ENCODE data around the gene FAM193B.
"Not testable (repeated sequence)": the region's sequence is repeated elsewhere in the genome, so short reads cannot be mapped to it uniquely, and the experiment has no call there.

Gene FAM193B

GRCh38 chr5:177497292-177498012 is 56.9 kb downstream of the FAM193B start, which contains the start of gene PDLIM7:
TSS of gene PDLIM7 (minus strand) at chr5:177497604. CDS start at chr5:177496512, 1,092 bp downstream.
- peak; percentile 91 for DNase-seq

DNA sequence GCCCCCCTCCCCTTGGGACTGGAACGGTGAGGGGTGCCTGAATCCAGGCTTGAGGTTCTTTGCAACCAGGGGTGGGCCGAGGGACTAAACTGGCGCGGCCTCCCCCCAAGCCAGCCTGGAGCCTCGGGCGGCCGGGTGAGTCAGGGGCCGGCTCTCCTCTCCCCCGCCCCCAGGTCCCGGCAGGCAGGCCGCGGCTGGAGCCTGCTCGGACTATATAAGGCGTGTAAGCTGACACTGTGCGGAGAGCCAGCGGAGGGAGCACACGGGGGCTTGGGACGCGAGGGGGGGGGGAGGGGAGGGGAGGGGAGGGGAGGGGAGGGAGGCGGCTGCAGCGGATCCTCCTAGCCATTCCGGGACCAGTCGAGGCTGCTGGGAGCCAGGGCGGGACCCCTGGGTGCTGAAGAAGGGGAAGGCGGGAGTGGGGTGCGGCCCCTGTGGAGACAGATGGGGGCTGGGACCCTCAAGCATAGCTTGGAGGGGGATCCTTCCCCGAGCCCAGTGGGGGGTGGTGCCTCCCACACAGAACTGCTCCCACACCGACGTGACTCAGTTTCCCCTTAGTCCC is 57.6 kb downstream of the FAM193B start:
- no peak for DNase-seq

- DNase-seq, result no peak
These were observed 58.2 kb downstream of the FAM193B start for GRCh38 chr5:177496070-177496726.

DNA sequence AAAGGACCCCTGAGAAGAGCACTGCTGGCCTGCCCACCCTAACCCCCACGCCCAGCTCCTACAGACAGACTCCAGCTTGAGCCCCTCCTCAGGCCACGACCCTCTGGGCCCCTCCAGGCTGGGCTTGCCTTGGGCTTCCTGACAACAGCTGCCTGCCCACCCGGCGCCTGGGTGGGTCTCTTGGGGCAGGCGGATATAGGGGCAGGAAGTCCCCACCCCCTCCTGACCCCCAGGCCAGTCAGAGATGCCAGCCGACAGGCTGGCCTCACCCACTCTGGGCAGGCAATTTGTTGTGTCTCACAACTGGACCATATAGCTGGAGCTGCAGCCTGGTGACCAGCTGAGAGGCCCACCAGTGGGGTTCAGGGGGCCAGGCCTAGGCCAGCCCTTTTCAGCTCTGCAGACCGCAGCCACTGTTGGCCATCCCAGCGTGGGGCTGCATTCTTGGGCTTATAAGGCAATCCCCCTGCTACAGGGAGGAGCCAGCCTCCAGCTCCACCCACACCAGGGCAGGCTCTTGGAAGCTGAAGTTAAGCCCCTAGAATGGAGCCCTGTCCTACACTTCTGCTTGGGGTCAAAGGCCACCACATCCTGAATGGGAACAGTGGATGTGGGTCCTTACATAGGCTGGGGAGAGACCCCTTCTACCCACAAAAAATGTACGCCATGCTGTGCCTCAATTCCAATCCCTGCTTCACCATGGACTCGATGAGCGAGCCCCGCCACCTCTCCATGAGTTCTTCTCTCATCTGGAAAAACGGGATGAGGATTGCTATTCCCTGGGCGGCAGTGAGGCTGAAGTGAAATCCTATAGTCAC is 58.9 kb downstream of the FAM193B start:
- DNase-seq, result no peak

DNA sequence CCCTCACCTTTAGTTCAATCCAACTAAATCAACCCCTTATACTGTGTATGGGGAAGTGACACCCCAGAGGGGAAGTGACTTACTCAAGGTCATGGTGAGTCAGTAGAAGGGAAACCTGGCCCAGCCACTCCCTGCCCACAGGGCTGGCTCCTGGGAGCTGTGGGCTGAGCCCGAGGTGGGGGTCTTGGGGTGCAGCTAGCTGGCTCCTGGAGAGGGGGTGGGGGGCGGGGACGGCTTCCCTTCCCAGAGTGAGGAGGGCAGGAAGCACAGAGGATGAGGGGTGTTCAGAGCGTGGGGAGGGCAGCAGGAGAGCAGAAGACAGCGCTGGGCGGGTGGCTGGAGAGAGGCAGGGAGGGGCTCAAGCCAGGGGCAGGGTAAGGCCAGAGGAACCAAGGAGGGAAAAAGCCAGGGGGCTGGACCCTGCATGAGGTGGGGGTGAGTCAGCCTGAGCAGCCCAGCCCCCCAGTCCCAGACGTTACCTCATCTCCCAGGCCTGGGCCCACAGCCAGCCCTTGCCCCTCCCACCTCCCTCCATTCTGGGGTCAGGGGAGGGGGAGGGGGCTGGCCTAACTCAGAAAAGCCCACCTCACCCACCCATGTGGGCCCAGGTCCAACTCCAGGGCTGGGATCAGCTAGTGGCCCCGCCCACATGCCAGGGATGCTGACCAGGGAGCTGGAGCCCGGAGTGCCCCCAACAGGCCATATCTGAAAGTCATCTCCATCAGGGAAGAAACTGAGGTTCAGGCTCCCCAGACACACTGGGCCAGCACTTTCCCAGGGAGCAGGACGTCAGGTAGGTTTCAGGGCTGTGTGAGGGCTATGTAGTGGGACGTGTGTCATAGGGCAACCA is 59.8 kb downstream of the FAM193B start:
- no peak for DNase-seq

DNA sequence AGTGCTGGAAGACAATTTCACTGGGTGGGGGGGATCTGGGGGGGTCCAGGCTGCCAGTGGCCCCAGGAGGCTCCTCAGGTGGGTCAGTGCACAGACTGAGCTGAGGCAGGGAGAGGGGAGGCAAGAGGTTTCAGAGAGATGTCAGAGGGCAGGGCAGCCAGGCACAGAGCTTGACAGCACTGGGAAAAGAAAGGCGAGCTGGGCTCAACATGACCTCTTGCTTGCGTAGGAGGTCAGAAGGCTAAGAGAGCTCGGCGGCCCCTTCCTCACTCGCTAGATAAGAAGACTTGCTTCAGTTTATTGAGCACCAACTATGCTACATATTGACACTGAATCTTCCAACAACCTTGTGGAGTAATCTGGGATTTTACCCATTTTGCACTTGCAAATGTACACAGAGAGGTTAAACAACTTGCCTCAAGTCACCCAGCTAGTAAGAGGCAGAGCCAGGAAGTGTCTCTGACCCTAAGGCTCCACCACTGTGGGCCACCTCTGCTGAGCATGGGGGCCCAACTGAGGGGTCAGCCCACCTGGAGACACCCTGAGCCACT is 60.5 kb downstream of the FAM193B start:
- no peak for DNase-seq

GRCh38 chr5:177492841-177493240 is 61.5 kb downstream of the FAM193B start:
- no peak for DNase-seq

DNA sequence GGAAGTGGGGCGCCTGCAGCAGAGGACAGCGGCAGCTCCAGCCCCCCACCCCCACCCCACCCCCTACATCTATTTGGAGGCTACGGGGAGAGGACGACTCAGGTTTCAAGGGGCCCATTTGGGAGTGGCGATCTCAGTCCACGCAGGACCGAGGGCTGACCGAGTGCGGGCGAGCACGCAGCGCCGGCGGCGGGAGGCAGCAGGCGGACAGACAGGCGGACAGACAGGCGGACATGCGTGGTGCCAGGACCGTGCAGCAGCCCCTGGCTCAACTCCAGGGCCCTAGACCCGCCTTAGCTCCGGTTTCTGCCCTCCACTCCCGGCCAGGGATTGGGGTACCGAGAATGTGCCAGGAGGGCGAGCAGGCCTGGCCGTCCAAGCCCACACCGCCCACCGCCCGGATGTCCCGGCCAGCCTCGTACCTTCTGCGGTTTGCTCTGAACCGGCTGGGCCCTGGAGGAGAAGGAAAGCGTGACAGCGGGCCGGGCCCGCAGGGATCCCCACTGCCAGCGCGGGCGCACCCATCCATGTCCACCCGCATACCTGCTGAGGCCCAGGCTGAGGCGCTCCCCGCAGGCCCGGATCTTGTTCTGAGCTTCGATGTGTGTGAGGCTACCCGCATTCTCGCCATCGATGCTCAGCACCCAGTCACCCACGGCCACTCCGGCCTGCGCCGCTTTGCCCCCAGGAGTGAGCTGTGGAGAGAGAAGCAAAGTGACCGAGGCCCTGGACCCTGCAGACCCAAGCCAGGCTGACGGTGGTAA is 62.2 kb downstream of the FAM193B start:
- DNase-seq, result no peak

- DNase-seq, result no peak
These were observed 62.9 kb downstream of the FAM193B start for GRCh38 chr5:177491429-177491945.

- DNase-seq, result no peak
These were observed 63.4 kb downstream of the FAM193B start for GRCh38 chr5:177490992-177491391.

GRCh38 chr5:177490311-177490991 is 63.9 kb downstream of the FAM193B start:
- no peak for DNase-seq

DNA sequence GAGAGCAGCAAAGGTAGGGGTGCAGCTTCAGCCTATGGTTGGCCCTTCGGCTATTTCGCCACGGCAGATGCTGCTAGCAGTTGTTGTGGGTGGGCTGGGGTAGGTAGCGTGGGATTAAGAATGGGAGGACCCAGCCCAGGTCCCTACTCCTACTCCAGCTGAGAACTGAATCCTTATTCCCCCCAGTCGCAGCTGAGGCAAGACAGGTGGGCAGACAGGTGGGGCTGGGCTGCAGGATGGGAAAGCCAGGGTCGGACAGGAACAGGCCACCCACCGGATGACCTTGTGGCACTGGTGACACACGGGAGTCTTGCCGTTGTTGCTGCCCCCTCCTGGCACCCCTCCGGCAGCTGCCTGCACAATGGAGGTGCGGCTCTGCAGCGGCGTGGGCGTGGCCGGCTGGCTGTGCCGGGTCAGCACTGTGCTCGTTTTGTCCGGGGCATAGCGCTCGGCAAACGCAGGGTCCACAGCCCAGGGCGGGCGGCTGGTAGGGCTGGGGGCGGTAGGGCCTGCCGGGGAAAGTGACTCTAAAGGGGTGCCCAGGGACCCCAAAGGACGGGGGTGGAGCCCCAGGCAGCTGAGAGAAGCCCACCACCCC is 65.1 kb downstream of the FAM193B start:
- no peak for DNase-seq

- no peak for DNase-seq
These were observed 66.4 kb downstream of the FAM193B start for GRCh38 chr5:177487975-177488374.

- no peak for DNase-seq
These were observed 67.2 kb downstream of the FAM193B start for GRCh38 chr5:177487144-177487543.

GRCh38 chr5:177486256-177486655 is 68.1 kb downstream of the FAM193B start:
- DNase-seq, result no peak

DNA sequence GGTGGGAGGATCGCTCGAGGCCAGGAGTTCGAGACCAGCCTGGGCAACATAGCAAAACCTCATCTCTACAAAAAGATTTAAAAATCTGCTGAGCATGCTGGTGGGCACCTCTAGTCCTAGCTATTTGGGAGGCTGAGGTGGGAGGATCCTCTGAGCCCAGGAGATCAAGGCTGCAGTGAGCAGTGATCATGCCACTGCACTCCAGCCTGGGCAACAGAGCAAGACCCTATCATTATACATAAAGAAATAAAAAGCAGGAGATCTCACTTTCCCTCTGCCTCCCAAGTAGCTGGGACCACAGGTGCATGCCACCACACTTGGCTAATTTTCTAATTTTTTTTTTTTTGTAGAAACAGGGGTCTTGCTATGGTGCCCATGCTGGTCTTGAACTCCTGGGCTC is 68.6 kb downstream of the FAM193B start:
- DNase-seq, result not testable (repeated sequence)

- DNase-seq, result no peak
These were observed 69.3 kb downstream of the FAM193B start for GRCh38 chr5:177484902-177485549.

DNA sequence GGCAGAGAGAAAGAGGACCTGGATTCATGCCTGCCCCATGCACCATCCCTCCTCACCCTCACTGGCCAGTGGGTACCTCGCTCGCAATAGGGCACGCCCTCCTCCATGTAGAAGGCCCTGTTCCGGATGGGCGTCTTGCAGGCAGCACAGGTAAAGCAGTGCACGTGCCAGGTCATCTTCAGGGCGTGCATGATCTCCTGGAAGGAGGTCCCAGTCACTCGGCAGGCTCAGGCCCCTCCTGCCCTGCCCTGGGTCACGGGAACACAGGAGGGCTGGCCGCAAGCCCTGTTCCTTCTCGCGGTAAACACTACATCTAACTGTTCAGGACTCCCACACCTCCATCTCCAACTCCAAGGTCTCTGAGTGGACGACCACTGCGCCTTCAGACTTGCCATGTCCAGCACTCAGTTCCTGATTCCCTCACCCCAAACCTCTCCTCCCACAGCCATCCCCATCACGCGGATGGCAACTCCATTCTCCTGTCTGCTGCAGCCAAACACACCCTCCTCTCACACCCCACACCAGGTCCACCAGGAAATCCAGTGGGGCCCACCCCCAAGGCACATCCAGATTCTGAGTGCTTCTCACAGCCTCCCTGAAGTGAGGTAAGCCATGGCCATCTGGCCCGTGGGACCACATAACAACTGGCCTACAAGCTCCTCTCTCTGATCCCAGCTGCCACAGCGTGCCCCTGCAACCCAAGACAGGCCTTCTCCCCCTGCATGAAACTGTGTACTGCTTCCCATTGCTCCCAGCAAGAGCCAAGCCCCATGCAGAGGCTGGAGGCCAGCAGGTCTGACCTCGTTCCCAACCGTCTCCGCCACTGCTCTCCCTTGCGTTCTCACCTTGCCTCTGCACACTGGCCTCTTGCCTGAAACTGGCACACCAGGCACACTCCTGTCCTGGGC is 70.1 kb downstream of the FAM193B start:
- DNase-seq, result no peak

Data from stimulated activated naive CD4-positive, alpha-beta T cell treated with Interleukin-2 at 50 U/mL for 16 hours (primary cell).